Measurements from ENCODE around the gene MSTN. TPM values are rescaled to one million over a fixed set of nuclear protein-coding genes. Genes with fewer than 3 reads are reported as not detected.

The MSTN gene
- polyA plus RNA-seq, 1 experiment = 0.06 TPM

GRCh38 chr2:190106783-190107182 lies 44.3 kb upstream of the MSTN start:
- TF ChIP-seq, protein P1, sequence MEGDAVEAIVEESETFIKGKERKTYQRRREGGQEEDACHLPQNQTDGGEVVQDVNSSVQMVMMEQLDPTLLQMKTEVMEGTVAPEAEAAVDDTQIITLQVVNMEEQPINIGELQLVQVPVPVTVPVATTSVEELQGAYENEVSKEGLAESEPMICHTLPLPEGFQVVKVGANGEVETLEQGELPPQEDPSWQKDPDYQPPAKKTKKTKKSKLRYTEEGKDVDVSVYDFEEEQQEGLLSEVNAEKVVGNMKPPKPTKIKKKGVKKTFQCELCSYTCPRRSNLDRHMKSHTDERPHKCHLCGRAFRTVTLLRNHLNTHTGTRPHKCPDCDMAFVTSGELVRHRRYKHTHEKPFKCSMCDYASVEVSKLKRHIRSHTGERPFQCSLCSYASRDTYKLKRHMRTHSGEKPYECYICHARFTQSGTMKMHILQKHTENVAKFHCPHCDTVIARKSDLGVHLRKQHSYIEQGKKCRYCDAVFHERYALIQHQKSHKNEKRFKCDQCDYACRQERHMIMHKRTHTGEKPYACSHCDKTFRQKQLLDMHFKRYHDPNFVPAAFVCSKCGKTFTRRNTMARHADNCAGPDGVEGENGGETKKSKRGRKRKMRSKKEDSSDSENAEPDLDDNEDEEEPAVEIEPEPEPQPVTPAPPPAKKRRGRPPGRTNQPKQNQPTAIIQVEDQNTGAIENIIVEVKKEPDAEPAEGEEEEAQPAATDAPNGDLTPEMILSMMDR (IDR thresholded peaks at IDR 0.05; ENCODE audit: low read depth, low read length) = no peak
- Histone ChIP-seq H3K27ac (ENCODE audit: low read depth, low read length) (no peak overlapping the region), H3K27me3 (ENCODE audit: control insufficient read depth, insufficient read depth, low read length) (no peaks in the 10 kb centered on the region), H3K4me3 (ENCODE audit: low read depth, low read length) (no peak overlapping the region), H3K9me3 (ENCODE audit: control insufficient read depth, insufficient read depth, low read length) (no peaks in the 10 kb centered on the region)
- ChIA-PET POLR2A (no interaction called here), CTCF (no interaction called here)
- DNase-seq (ENCODE audit: low read depth, low spot score) = no peak

- no peaks in the 10 kb centered on the region for H3K27me3 ChIP-seq (ENCODE audit: control insufficient read depth, insufficient read depth, low read length)
- H3K27ac ChIP-seq (ENCODE audit: low read depth, low read length) = no peak overlapping the region
- DNase-seq (ENCODE audit: low read depth, low spot score) = no peak
- CTCF ChIA-PET = no interaction called here
- POLR2A ChIA-PET = no interaction called here
- TF ChIP-seq, protein P1 (IDR thresholded peaks at IDR 0.05; ENCODE audit: low read depth, low read length) = no peak
- H3K4me3 ChIP-seq (ENCODE audit: low read depth, low read length) = no peak overlapping the region
- peaks cover 4% of the 10 kb centered on the region; the same call in 1 of the 2 replicates for H3K9me3 ChIP-seq (ENCODE audit: control insufficient read depth, insufficient read depth, low read length)
Observed at GRCh38 chr2:190105554-190105953, 43.0 kb upstream of the MSTN start.

GRCh38 chr2:190103144-190103543 lies 40.6 kb upstream of the MSTN start:
- ChIA-PET POLR2A (no interaction called here), CTCF (no interaction called here)
- H3K4me3 ChIP-seq (ENCODE audit: low read depth, low read length) = no peak overlapping the region
- DNase-seq (ENCODE audit: low read depth, low spot score) = no peak
- H3K9me3 ChIP-seq (ENCODE audit: control insufficient read depth, insufficient read depth, low read length) = peaks cover 4% of the 10 kb centered on the region; the same call in 1 of the 2 replicates
- TF ChIP-seq, protein P1 (IDR thresholded peaks at IDR 0.05; ENCODE audit: low read depth, low read length) = no peak
- H3K27me3 ChIP-seq (ENCODE audit: control insufficient read depth, insufficient read depth, low read length) = no peaks in the 10 kb centered on the region
- no peak overlapping the region for H3K27ac ChIP-seq (ENCODE audit: low read depth, low read length)

- Histone ChIP-seq H3K4me3 (ENCODE audit: low read depth, low read length) (no peak overlapping the region), H3K27me3 (ENCODE audit: control insufficient read depth, insufficient read depth, low read length) (no peaks in the 10 kb centered on the region), H3K27ac (ENCODE audit: low read depth, low read length) (no peak overlapping the region), H3K9me3 (ENCODE audit: control insufficient read depth, insufficient read depth, low read length) (peaks cover 4% of the 10 kb centered on the region; the same call in 1 of the 2 replicates)
- ChIA-PET CTCF (interaction anchor here (2.6 kb wide), 1 partner anchor 11 kb away, joined by 10 read pairs; no protein-coding TSS in a partner anchor), POLR2A (interaction anchor here (0.5 kb wide), 1 partner anchor 659 kb away, joined by 5 read pairs; no protein-coding TSS in a partner anchor)
- TF ChIP-seq, protein P1 (IDR thresholded peaks at IDR 0.05; ENCODE audit: low read depth, low read length) = no peak
- no peak for DNase-seq (ENCODE audit: low read depth, low spot score)
Observed at GRCh38 chr2:190099890-190100697, 37.6 kb upstream of the MSTN start.

GRCh38 chr2:190098851-190099250 lies 36.3 kb upstream of the MSTN start:
- no peak for DNase-seq (ENCODE audit: low read depth, low spot score)
- peaks cover 4% of the 10 kb centered on the region; the same call in 1 of the 2 replicates for H3K9me3 ChIP-seq (ENCODE audit: control insufficient read depth, insufficient read depth, low read length)
- no peak overlapping the region for H3K27ac ChIP-seq (ENCODE audit: low read depth, low read length)
- TF ChIP-seq, protein P1 (IDR thresholded peaks at IDR 0.05; ENCODE audit: low read depth, low read length) = no peak
- no peak overlapping the region for H3K4me3 ChIP-seq (ENCODE audit: low read depth, low read length)
- H3K27me3 ChIP-seq (ENCODE audit: control insufficient read depth, insufficient read depth, low read length) = no peaks in the 10 kb centered on the region
- POLR2A ChIA-PET = no interaction called here
- CTCF ChIA-PET = interaction anchor here (2.0 to 2.6 kb wide), 2 partner anchors 10 kb away, joined by 10 to 19 read pairs; no protein-coding TSS in a partner anchor

All from AG04450 (cell line).